Gastroesophageal sphincter (tissue), 4 donors: ENCODE data around the gene FDX1. TPM values are rescaled to one million over a fixed set of nuclear protein-coding genes. Genes with fewer than 3 reads are reported as not detected.
"Not testable (repeated sequence)": the region's sequence is repeated elsewhere in the genome, so short reads cannot be mapped to it uniquely, and the experiment has no call there.

Experiments
- ATAC-seq: fragments of 150-250 bp; one replicate; pipeline ENCODE4 v1.9.1; 2016; ENCODE audit warnings: mild to moderate bottlenecking, moderate library complexity
- H3K27ac ChIP-seq, 4 donors: fragments of 200-600 bp; sonication (generic) in 3 of 4; 1 replicate in 3 of 4; 2 replicates in 1 of 4; pipeline ENCODE4 v1.5.1; 2016 to 2019
- H3K27me3 ChIP-seq: fragments of 200-600 bp; sonication (generic); one replicate; pipeline ENCODE4 v1.5.1; 2019
- H3K36me3 ChIP-seq, 2 donors: fragments of 200-600 bp; sonication (generic); one replicate each; pipeline ENCODE4 v1.5.1; 2019; ENCODE audit warnings: control low read depth in 1 of 2
- H3K4me1 ChIP-seq, 3 donors: fragments of 200-600 bp; sonication (generic); 1 replicate in 2 of 3; 2 replicates in 1 of 3; pipeline ENCODE4 v1.5.1; 2016 to 2019; ENCODE audit warnings: control low read depth in 2 of 3
- H3K4me3 ChIP-seq, 2 donors: fragments of 200-600 bp; sonication (generic); one replicate each; pipeline ENCODE4 v1.5.1; 2019; ENCODE audit warnings: mild to moderate bottlenecking in 1 of 2, moderate library complexity in 1 of 2
- H3K9me3 ChIP-seq, 3 donors: fragments of 200-600 bp; sonication (generic); one replicate each; pipeline ENCODE4 v1.5.1; 2017 to 2019; ENCODE audit warnings: control low read depth in 2 of 3
- EP300 ChIP-seq: sonication (generic); formaldehyde crosslinking; IDR thresholded peaks from one replicate; pipeline ENCODE4 v1.6.1; 2017; ENCODE audit warnings: antibody characterized with exemption, mild to moderate bottlenecking
- POLR2A ChIP-seq, 2 donors: fragments of 450-650 bp; IDR thresholded peaks; one replicate each; pipeline ENCODE4 v1.6.1; 2017; ENCODE audit warnings: antibody characterized with exemption in 2 of 2, mild to moderate bottlenecking in 2 of 2, moderate library complexity in 1 of 2
- POLR2AphosphoS5 ChIP-seq: sonication (generic); formaldehyde crosslinking; IDR thresholded peaks from one replicate; pipeline ENCODE4 v1.6.1; 2017; ENCODE audit warnings: antibody characterized with exemption
- WGBS, 2 donors: methylation state at CpG; one replicate each; pipeline ENCODE4 v1.1.5; 2018; ENCODE audit warnings: low coverage in 1 of 2; 5-methylcytosine and 5-hydroxymethylcytosine counted together
- total RNA-seq, 4 donors: library from RNA; depleted of rRNA; stranded (reverse); fragments of >200 nt; gene quantifications; one replicate each; pipeline ENCODE4 v1.1.0, GENCODE V29; 2016
- TF ChIP-seq, protein P1 (sequence below), 4 experiments: fragments of 200-600 bp in 2 of 4; fragments of 450-650 bp in 2 of 4; sonication (generic) in 1 of 4; IDR thresholded peaks; one replicate each; pipeline ENCODE4 v1.5.1; 2017 to 2019; ENCODE audit warnings: antibody characterized with exemption in 4 of 4, mild to moderate bottlenecking in 2 of 4, moderate library complexity in 2 of 4

The FDX1 gene
- total RNA-seq, 4 donors from 2014 or later, result 13.7 to 17.5 (median 14.7) TPM

DNA sequence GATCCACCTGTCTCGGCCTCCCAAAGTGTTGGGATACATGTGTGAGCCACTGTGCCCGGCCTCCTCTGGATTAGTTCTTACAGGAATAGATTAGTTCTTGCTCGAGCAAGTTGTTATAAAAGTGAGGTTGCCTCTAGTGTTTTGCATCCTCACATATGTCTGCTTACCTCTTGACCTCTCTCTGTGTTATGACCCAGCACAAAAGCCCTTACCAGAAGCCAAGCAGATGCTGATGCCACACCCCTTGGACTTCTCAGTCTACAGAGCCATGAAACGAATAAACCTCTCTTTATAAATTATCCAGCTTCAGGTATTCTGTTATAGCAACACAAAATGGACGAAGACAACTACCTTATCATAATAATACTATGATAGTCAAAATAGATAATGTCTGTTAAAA, 22.4 kb upstream of the FDX1 start:
- no peak for ATAC-seq
- H3K36me3 ChIP-seq, result no peaks in the 10 kb centered on the region
- no peak overlapping the region for H3K4me3 ChIP-seq
- no peaks in the 10 kb centered on the region for H3K27me3 ChIP-seq
- TF ChIP-seq POLR2AphosphoS5 (no peak), POLR2A (IDR thresholded peaks at IDR 0.05) (no peak), EP300 (no peak)
- TF ChIP-seq, protein P1, sequence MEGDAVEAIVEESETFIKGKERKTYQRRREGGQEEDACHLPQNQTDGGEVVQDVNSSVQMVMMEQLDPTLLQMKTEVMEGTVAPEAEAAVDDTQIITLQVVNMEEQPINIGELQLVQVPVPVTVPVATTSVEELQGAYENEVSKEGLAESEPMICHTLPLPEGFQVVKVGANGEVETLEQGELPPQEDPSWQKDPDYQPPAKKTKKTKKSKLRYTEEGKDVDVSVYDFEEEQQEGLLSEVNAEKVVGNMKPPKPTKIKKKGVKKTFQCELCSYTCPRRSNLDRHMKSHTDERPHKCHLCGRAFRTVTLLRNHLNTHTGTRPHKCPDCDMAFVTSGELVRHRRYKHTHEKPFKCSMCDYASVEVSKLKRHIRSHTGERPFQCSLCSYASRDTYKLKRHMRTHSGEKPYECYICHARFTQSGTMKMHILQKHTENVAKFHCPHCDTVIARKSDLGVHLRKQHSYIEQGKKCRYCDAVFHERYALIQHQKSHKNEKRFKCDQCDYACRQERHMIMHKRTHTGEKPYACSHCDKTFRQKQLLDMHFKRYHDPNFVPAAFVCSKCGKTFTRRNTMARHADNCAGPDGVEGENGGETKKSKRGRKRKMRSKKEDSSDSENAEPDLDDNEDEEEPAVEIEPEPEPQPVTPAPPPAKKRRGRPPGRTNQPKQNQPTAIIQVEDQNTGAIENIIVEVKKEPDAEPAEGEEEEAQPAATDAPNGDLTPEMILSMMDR (IDR thresholded peaks at IDR 0.05), result no peak
- H3K9me3 ChIP-seq, result peaks cover 0 to 6% (median 0%) of the 10 kb centered on the region in 3 donors
- WGBS, 2 donors, result 62 to 70% methylated on average over 4 of the region's 5 CpGs
- H3K4me1 ChIP-seq, result no peaks in the 10 kb centered on the region
- no peak overlapping the region for H3K27ac ChIP-seq

DNA sequence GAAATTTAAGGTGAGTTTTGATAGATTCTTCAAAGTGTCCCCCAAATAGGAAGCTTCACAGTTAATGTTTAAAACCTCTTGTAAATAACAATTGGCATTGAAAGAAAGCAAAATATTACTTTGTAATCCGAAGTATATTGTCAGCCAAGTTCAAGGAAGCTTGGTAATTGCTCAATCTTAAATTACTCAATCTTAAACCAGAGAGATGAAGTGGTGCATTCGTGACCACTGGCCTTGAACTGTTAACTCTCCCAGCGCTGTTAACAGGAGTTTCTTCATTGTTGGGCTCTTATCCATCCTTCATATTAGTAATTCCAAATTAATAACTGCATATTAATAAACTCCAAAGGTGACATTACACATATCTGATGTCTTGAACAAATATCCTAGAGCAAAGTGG, 20.6 kb upstream of the FDX1 start:
- WGBS, 2 donors, result 31 to 40% methylated on average over 3 of the region's 3 CpGs
- ATAC-seq, result no peak
- no peaks in the 10 kb centered on the region for H3K4me1 ChIP-seq
- no peaks in the 10 kb centered on the region for H3K36me3 ChIP-seq
- peaks cover 0 to 6% (median 0%) of the 10 kb centered on the region in 3 donors for H3K9me3 ChIP-seq
- H3K27me3 ChIP-seq, result no peaks in the 10 kb centered on the region
- H3K27ac ChIP-seq, result no peak overlapping the region
- TF ChIP-seq POLR2AphosphoS5, result no peak
- TF ChIP-seq POLR2A (IDR thresholded peaks at IDR 0.05), result no peak
- TF ChIP-seq, protein P1 (IDR thresholded peaks at IDR 0.05), result no peak
- TF ChIP-seq EP300, result no peak
- no peak overlapping the region for H3K4me3 ChIP-seq

DNA sequence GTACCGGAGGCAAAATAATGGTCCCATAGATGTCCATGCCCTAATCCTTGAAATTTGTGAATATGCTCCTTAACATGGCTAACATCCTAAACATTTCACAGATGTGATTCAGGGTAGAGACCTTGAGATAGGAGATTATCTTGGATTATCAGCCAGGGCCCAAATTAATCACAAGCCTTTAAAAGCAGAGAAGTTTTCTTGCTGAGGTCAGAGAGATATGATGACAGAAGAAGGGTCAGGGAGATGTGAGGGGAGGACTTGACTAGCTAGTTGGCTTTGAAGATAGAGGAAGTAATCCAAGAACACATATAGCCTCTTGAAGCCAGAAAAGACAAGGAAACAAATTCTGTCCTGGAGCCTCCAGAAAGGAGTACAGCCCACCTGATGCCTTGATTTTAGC, 19.1 kb upstream of the FDX1 start:
- Histone ChIP-seq H3K36me3 (no peaks in the 10 kb centered on the region), H3K27me3 (no peaks in the 10 kb centered on the region), H3K4me3 (no peak overlapping the region), H3K4me1 (no peaks in the 10 kb centered on the region), H3K27ac (no peak overlapping the region), H3K9me3 (peaks cover 0 to 6% (median 0%) of the 10 kb centered on the region in 3 donors)
- 93 to 100% methylated on average over 1 of the region's 1 CpG for WGBS, 2 donors
- ATAC-seq, result no peak
- TF ChIP-seq EP300 (no peak), POLR2A (IDR thresholded peaks at IDR 0.05) (no peak), POLR2AphosphoS5 (no peak)
- TF ChIP-seq, protein P1 (IDR thresholded peaks at IDR 0.05), result no peak

DNA sequence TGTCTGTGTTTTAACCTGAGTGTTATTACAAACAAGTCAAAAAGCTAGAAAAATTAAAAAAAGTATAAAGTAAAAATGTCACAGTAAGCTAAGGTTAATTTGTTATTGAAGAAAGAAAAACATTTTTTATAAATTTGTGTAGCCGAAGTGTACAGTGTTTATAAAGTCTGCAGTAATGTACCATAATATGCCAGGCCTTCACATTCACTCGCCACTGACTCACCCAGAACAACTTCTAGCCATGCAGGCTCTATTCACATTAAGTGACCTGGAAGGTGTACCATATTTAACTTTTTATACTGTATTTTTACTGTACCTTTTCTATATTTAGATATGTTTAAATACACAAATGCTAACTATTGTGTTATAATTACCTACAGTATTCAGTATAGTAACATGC, 14.7 kb upstream of the FDX1 start:
- no peaks in the 10 kb centered on the region for H3K9me3 ChIP-seq
- no peaks in the 10 kb centered on the region for H3K4me1 ChIP-seq
- H3K4me3 ChIP-seq, result no peak overlapping the region
- H3K27me3 ChIP-seq, result no peaks in the 10 kb centered on the region
- H3K36me3 ChIP-seq, result no peaks in the 10 kb centered on the region
- TF ChIP-seq, protein P1 (IDR thresholded peaks at IDR 0.05), result no peak
- TF ChIP-seq POLR2AphosphoS5 (no peak), EP300 (no peak), POLR2A (IDR thresholded peaks at IDR 0.05) (no peak)
- WGBS, 2 donors, result 61 to 83% methylated on average over 2 of the region's 2 CpGs
- no peak overlapping the region for H3K27ac ChIP-seq
- no peak for ATAC-seq

DNA sequence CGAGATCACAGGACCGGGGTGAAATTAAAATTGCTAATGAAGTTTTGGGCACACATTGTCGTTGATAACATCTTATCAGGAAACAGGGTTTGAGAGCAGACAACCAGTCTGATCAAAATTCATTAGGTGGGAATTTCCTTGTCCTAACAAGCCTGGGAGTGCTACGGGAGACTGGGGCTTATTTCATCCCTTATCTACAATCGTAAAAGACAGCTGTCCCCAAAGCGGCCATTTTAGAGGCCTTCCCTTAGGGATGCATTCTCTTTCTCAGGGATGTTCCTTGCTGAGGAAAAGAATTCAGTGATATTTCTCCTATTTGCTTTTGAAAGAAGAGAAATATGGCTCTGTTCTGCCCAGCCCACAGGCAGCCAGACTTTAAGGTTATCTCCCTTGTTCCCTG, 8.1 kb upstream of the FDX1 start:
- not testable (repeated sequence) for H3K27ac ChIP-seq, H3K4me3 ChIP-seq, H3K27me3 ChIP-seq, H3K4me1 ChIP-seq, H3K9me3 ChIP-seq, H3K36me3 ChIP-seq, ATAC-seq
- WGBS, 2 donors, result 90 to 92% methylated on average over 6 of the region's 6 CpGs
